ENCODE measurements around the gene KCNH4. TPM values are rescaled to one million over a fixed set of nuclear protein-coding genes. Genes with fewer than 3 reads are reported as not detected.

The KCNH4 gene
- total and polyA plus RNA-seq, 9 of the 15 experiments (the other 6 are each of a cell fraction or from before 2014, with no cell fraction given), result 0.10 to 1.8 (median 0.50) TPM

DNA sequence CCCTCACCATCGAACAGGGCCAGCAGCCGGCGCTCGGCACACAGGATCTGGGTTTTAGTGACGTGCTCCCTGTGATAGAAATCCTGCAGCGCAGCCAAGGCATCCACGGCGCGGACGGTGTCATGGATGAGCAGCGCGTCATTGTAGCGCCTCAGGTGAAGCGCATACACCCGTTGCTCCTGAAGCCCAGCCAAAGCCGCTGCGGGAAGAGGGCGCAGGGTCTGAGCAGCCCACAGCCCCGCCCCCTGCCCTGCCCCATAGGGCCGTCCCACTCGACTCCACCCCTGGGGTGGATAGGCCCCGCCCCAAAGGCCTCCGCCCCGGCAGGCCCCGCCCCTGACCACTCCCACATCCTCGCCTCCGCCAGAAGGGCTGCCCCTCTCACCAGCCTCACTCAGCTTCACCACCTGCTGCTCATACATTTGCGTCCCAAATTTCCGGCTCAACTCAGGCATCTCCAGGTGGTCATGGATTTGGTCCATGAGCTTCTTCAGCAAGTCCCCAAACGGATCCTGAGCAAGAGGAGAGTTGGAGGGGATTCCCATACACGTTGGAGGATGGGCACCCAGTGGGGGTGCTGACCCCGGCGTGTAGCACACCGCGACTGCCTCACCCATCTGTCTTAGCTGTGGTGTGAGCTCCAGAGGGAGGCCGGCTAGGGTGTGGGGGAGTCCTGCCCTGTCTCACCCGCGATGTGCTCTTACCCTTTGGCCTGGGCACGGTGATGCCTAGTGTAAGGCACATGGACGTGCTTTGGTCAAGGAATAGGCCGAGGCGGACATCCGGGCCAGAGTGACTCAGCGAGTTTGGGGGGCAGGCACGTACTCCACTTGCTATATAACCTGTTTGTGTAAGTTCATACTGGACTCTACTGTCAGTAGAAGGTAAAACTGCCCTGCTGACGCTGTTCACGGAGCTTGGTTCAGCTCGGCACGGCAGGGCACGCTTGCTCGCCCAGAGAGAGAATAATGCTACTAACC, 73.1 kb downstream of the KCNH4 start (continued):
- TF ChIP-seq SMARCB1 (IDR thresholded peaks at IDR 0.05; ENCODE audit: insufficient read length, low read depth) (no peak), ZNF551 (CRISPR knock-in tag; IDR thresholded peaks at IDR 0.05) (no peak), TRIM28 (IDR thresholded peaks at IDR 0.05) (no peak), IRF2 (CRISPR knock-in tag; IDR thresholded peaks at IDR 0.05) (no peak), ZKSCAN3 (CRISPR knock-in tag; IDR thresholded peaks at IDR 0.05) (no peak), ZNF217 (CRISPR knock-in tag; IDR thresholded peaks at IDR 0.05) (no peak), HDAC8 (tag; IDR thresholded peaks at IDR 0.05) (peak; percentile 88), L3MBTL2 (IDR thresholded peaks at IDR 0.05) (peak; percentile 33; the same call in 1 of the 2 replicates), SRSF7 (optimal IDR thresholded peaks at IDR 0.05; ENCODE audit: low read depth, low read length) (no peak), PTTG1 (tag; IDR thresholded peaks at IDR 0.05; ENCODE audit: low read depth) (peak; percentile 37; the same call in 1 of the 2 replicates), ZNF668 (CRISPR knock-in tag; IDR thresholded peaks at IDR 0.05) (no peak), HNRNPLL (IDR thresholded peaks at IDR 0.05; ENCODE audit: low read depth, low read length, poor library complexity, severe bottlenecking) (no peak), RHOXF2B (CRISPR knock-in tag; conservative IDR thresholded peaks at IDR 0.05) (no peak), ZNF79 (CRISPR knock-in tag; IDR thresholded peaks at IDR 0.05; ENCODE audit: low read depth) (no peak), U2AF2 (optimal IDR thresholded peaks at IDR 0.05; ENCODE audit: low read depth, low read length) (no peak), ESRRA (IDR thresholded peaks at IDR 0.05; ENCODE audit: borderline replicate concordance, low read depth) (no peak), TAL1 (IDR thresholded peaks at IDR 0.05) (no peak), NUFIP1 (IDR thresholded peaks at IDR 0.05; ENCODE audit: partially characterized antibody) (no peak), HMG20B (CRISPR knock-in tag; IDR thresholded peaks at IDR 0.05) (no peak), ZNF589 (CRISPR knock-in tag; IDR thresholded peaks at IDR 0.05; ENCODE audit: low read depth) (no peak), ZNF121 (CRISPR knock-in tag; conservative IDR thresholded peaks at IDR 0.05) (no peak)
- TF ChIP-seq, protein P1, sequence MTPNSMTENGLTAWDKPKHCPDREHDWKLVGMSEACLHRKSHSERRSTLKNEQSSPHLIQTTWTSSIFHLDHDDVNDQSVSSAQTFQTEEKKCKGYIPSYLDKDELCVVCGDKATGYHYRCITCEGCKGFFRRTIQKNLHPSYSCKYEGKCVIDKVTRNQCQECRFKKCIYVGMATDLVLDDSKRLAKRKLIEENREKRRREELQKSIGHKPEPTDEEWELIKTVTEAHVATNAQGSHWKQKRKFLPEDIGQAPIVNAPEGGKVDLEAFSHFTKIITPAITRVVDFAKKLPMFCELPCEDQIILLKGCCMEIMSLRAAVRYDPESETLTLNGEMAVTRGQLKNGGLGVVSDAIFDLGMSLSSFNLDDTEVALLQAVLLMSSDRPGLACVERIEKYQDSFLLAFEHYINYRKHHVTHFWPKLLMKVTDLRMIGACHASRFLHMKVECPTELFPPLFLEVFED (CRISPR knock-in tag; conservative IDR thresholded peaks at IDR 0.05), result no peak
- TF ChIP-seq, protein P2, sequence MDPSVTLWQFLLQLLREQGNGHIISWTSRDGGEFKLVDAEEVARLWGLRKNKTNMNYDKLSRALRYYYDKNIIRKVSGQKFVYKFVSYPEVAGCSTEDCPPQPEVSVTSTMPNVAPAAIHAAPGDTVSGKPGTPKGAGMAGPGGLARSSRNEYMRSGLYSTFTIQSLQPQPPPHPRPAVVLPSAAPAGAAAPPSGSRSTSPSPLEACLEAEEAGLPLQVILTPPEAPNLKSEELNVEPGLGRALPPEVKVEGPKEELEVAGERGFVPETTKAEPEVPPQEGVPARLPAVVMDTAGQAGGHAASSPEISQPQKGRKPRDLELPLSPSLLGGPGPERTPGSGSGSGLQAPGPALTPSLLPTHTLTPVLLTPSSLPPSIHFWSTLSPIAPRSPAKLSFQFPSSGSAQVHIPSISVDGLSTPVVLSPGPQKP (CRISPR knock-in tag; IDR thresholded peaks at IDR 0.05), result no peak
- TF ChIP-seq, protein P3, sequence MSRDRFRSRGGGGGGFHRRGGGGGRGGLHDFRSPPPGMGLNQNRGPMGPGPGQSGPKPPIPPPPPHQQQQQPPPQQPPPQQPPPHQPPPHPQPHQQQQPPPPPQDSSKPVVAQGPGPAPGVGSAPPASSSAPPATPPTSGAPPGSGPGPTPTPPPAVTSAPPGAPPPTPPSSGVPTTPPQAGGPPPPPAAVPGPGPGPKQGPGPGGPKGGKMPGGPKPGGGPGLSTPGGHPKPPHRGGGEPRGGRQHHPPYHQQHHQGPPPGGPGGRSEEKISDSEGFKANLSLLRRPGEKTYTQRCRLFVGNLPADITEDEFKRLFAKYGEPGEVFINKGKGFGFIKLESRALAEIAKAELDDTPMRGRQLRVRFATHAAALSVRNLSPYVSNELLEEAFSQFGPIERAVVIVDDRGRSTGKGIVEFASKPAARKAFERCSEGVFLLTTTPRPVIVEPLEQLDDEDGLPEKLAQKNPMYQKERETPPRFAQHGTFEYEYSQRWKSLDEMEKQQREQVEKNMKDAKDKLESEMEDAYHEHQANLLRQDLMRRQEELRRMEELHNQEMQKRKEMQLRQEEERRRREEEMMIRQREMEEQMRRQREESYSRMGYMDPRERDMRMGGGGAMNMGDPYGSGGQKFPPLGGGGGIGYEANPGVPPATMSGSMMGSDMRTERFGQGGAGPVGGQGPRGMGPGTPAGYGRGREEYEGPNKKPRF (IDR thresholded peaks at IDR 0.05; ENCODE audit: low read depth, low read length), result no peak
- TF ChIP-seq, protein P4, sequence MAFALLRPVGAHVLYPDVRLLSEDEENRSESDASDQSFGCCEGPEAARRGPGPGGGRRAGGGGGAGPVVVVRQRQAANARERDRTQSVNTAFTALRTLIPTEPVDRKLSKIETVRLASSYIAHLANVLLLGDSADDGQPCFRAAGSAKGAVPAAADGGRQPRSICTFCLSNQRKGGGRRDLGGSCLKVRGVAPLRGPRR (CRISPR knock-in tag; IDR thresholded peaks at IDR 0.05), result no peak; the same call in 1 of the 2 replicates

All from K562 (cell line).